Glutamatergic neuron (in vitro differentiated cells): ENCODE data around the gene CD44. TPM values are rescaled to one million over a fixed set of nuclear protein-coding genes. Genes with fewer than 3 reads are reported as not detected.

Source experiments
- DNase-seq: peaks from one replicate; pipeline ENCODE4 v3.0.0; 2022
- H3K27ac Mint-ChIP-seq: one replicate; pipeline ENCODE4 v1.8.0; 2020; ENCODE audit warnings: mild to moderate bottlenecking, mixed read lengths, inconsistent platforms; ENCODE audit not compliant: unreplicated experiment
- H3K27me3 Mint-ChIP-seq: one replicate; pipeline ENCODE4 v1.8.0; 2020; ENCODE audit warnings: mild to moderate bottlenecking, moderate library complexity, mixed read lengths, inconsistent platforms; ENCODE audit not compliant: unreplicated experiment
- H3K36me3 Mint-ChIP-seq: one replicate; pipeline ENCODE4 v1.8.0; 2020; ENCODE audit warnings: mild to moderate bottlenecking, mixed read lengths, inconsistent platforms; ENCODE audit not compliant: unreplicated experiment
- H3K4me1 Mint-ChIP-seq: one replicate; pipeline ENCODE4 v1.8.0; 2020; ENCODE audit warnings: mild to moderate bottlenecking, low read depth, mixed read lengths, inconsistent platforms; ENCODE audit not compliant: unreplicated experiment
- H3K4me3 Mint-ChIP-seq: one replicate; pipeline ENCODE4 v1.8.0; 2020; ENCODE audit warnings: mild to moderate bottlenecking, mixed read lengths, inconsistent platforms; ENCODE audit not compliant: unreplicated experiment
- H3K9me3 Mint-ChIP-seq: one replicate; pipeline ENCODE4 v1.8.0; 2020; ENCODE audit warnings: mild to moderate bottlenecking, moderate library complexity, mixed read lengths, inconsistent platforms; ENCODE audit not compliant: unreplicated experiment
- total RNA-seq: library from RNA; stranded (reverse); fragmentation: NEBNext Ultra II Directional; extraction: Animal tissue kit (Norgen Biotek cat#: 25700); gene quantifications from one replicate; pipeline ENCODE4 v1.2.1, GENCODE V29; 2021; ENCODE audit not compliant: unreplicated experiment
- TF ChIP-seq, protein P1 (sequence below): fragments of 200-600 bp; sonication (generic); IDR thresholded peaks from one replicate; pipeline ENCODE4 v1.5.0; 2021; ENCODE audit not compliant: partially characterized antibody, unreplicated experiment

CD44 gene
- total RNA-seq, 1 donor from 2014 or later, result 0.71 TPM

DNA sequence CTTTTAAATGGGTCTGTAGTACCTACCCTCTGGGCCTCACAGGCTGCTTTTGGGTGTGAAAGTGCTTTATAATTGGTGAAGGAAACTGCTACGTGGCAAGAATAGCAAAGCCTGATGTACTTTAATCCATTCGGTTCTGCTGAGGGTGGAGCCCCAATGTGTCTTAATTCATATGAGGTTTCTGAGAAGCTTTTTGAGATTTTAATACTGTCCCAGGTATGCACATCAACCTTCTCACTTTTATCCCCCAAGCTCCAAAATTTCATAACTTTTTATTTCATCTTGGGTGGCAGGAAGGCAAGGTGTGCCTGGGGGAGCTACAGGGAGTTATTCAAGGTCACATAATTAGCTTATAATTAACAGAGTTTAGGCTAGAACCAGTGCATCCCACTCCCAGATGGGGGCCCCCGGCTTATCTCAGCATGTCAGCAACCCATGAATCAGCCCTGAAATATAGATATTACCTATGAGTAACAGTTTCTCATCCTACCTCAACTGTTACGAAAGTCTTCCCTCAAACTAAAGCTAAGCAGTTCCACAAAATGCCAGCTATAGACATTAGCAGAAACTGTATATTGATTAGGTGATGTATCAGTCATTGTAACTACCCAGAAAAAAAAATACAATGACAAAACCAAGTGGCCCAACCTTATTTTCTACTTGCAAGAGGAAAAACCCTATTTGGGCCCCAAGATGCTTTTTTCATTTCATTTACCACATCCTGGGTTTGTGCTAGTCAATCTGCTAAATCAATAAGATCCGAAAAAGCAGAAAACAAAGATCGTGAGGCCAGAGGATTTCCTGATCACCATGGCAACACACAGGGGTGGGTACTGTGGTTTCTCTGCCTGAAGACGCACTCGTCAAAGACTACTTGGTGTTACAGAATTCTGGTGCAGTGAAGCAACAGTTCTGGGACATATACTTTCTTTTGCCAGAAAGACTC, 26.7 kb downstream of the CD44 start:
- Mint-ChIP-seq H3K9me3 (no peaks in the 10 kb centered on the region), H3K27ac (no peak overlapping the region), H3K36me3 (no peaks in the 10 kb centered on the region), H3K4me3 (no peak overlapping the region), H3K27me3 (no peaks in the 10 kb centered on the region), H3K4me1 (no peaks in the 10 kb centered on the region)
- no peak for DNase-seq
- TF ChIP-seq, protein P1, sequence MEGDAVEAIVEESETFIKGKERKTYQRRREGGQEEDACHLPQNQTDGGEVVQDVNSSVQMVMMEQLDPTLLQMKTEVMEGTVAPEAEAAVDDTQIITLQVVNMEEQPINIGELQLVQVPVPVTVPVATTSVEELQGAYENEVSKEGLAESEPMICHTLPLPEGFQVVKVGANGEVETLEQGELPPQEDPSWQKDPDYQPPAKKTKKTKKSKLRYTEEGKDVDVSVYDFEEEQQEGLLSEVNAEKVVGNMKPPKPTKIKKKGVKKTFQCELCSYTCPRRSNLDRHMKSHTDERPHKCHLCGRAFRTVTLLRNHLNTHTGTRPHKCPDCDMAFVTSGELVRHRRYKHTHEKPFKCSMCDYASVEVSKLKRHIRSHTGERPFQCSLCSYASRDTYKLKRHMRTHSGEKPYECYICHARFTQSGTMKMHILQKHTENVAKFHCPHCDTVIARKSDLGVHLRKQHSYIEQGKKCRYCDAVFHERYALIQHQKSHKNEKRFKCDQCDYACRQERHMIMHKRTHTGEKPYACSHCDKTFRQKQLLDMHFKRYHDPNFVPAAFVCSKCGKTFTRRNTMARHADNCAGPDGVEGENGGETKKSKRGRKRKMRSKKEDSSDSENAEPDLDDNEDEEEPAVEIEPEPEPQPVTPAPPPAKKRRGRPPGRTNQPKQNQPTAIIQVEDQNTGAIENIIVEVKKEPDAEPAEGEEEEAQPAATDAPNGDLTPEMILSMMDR, result no peak

- Mint-ChIP-seq H3K36me3 (no peaks in the 10 kb centered on the region), H3K9me3 (no peaks in the 10 kb centered on the region), H3K4me1 (no peaks in the 10 kb centered on the region), H3K4me3 (no peak overlapping the region), H3K27me3 (no peaks in the 10 kb centered on the region), H3K27ac (no peak overlapping the region)
- no peak for DNase-seq
- TF ChIP-seq, protein P1, result no peak
Measured at GRCh38 chr11:35166369-35167360, 27.7 kb downstream of the CD44 start.

GRCh38 chr11:35167426-35167954, 28.5 kb downstream of the CD44 start:
- DNase-seq, result no peak
- TF ChIP-seq, protein P1, result no peak
- no peaks in the 10 kb centered on the region for H3K36me3 Mint-ChIP-seq
- no peaks in the 10 kb centered on the region for H3K27me3 Mint-ChIP-seq
- no peak overlapping the region for H3K4me3 Mint-ChIP-seq
- no peak overlapping the region for H3K27ac Mint-ChIP-seq
- no peaks in the 10 kb centered on the region for H3K4me1 Mint-ChIP-seq
- no peaks in the 10 kb centered on the region for H3K9me3 Mint-ChIP-seq

DNA sequence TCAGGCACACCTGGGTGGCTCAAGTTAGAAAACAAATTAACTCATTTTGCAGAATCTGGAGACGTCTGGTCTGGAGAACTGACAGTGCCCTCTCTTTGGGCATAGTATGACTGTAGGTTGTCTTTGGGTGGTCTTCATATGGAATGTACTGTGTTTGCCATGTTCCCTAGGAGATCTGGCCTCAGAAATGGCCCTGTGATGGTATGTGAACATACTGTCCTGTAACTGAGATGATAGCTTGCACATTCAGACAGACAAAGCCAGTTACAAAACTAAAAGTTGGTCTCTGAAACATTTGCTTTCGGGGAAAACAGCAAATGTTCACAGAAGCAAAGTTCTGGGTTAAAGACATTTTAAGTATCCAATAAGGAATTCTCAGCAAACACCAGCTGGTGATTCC, 29.7 kb downstream of the CD44 start:
- H3K4me1 Mint-ChIP-seq, result no peaks in the 10 kb centered on the region
- no peaks in the 10 kb centered on the region for H3K27me3 Mint-ChIP-seq
- TF ChIP-seq, protein P1, result no peak
- no peaks in the 10 kb centered on the region for H3K36me3 Mint-ChIP-seq
- no peaks in the 10 kb centered on the region for H3K9me3 Mint-ChIP-seq
- H3K27ac Mint-ChIP-seq, result no peak overlapping the region
- DNase-seq, result no peak
- no peak overlapping the region for H3K4me3 Mint-ChIP-seq
